NCI-H2196 (cell line): ENCODE measurements around the gene P4HB.

Experiments
- DNase-seq: peaks from one replicate; lab custom pipeline; 2025; ENCODE audit not compliant: unreplicated experiment; lab: John Stamatoyannopoulos, UW

P4HB gene

GRCh38 chr17:81811705-81812570, 48.4 kb downstream of the P4HB start:
- DNase-seq, result no peak

- DNase-seq, result no peak
These were observed 49.2 kb downstream of the P4HB start for GRCh38 chr17:81810892-81811704.

GRCh38 chr17:81810476-81810875, 49.9 kb downstream of the P4HB start:
- no peak for DNase-seq

- DNase-seq, result no peak
These were observed 50.8 kb downstream of the P4HB start for GRCh38 chr17:81809556-81809998.

GRCh38 chr17:81808778-81809555, 51.4 kb downstream of the P4HB start:
- no peak for DNase-seq

GRCh38 chr17:81807839-81808238, 52.5 kb downstream of the P4HB start:
- no peak for DNase-seq

GRCh38 chr17:81807210-81807719, 53.1 kb downstream of the P4HB start:
- no peak for DNase-seq

- no peak for DNase-seq
These were observed 53.7 kb downstream of the P4HB start for GRCh38 chr17:81806461-81807209.

- DNase-seq, result no peak
These were observed 54.5 kb downstream of the P4HB start for GRCh38 chr17:81805707-81806460.

GRCh38 chr17:81804559-81805399, 55.6 kb downstream of the P4HB start:
- no peak for DNase-seq

GRCh38 chr17:81803728-81804558, 56.4 kb downstream of the P4HB start, which contains the start of gene GCGR:
Gene GCGR, plus strand, starts transcription at chr17:81804150. Its CDS starts 4,869 bp downstream, at chr17:81809019.
- DNase-seq, result no peak

- DNase-seq, result no peak
These were observed 57.3 kb downstream of the P4HB start for GRCh38 chr17:81802856-81803643.

- DNase-seq, result no peak
These were observed 58.1 kb downstream of the P4HB start for GRCh38 chr17:81802048-81802758.

GRCh38 chr17:81801327-81801726, 59.0 kb downstream of the P4HB start:
- DNase-seq, result no peak

GRCh38 chr17:81794509-81794908, 65.8 kb downstream of the P4HB start:
- DNase-seq, result peak; percentile 88

- DNase-seq, result no peak
These were observed 66.3 kb downstream of the P4HB start for GRCh38 chr17:81794074-81794476.
